SK-N-SH (cell line): Measurements from ENCODE around the gene DIAPH2.

Experiments
- ELF1 ChIP-seq: IDR thresholded peaks from 2 replicates; pipeline ENCODE4 v1.4.0; 2012
- FOXM1 ChIP-seq: IDR thresholded peaks from 2 replicates; pipeline ENCODE4 v1.4.0; 2012; ENCODE audit warnings: low read depth, mild to moderate bottlenecking
- JUND ChIP-seq: IDR thresholded peaks from 2 replicates; pipeline ENCODE4 v1.4.0; 2012
- POLR2AphosphoS5 ChIP-seq: IDR thresholded peaks from 2 replicates; pipeline ENCODE4 v1.6.1; 2012; ENCODE audit warnings: low read depth, low read length
- REST ChIP-seq: IDR thresholded peaks from 2 replicates; pipeline ENCODE4 v1.6.1; 2012; ENCODE audit warnings: mild to moderate bottlenecking, low read depth, low read length, moderate library complexity
- SIN3A ChIP-seq: IDR thresholded peaks from 2 replicates; pipeline ENCODE4 v1.6.1; 2012; ENCODE audit warnings: low read depth, mild to moderate bottlenecking, low read length, moderate library complexity, borderline replicate concordance
- SMC3 ChIP-seq: IDR thresholded peaks from 2 replicates; pipeline ENCODE4 v1.6.1; 2012; ENCODE audit warnings: low read depth, low read length, improper control_type of control experiment
- TAF1 ChIP-seq: IDR thresholded peaks from 2 replicates; pipeline ENCODE4 v1.6.1; 2012; ENCODE audit warnings: low read depth, mild to moderate bottlenecking, low read length, moderate library complexity, borderline replicate concordance
- TF ChIP-seq, protein P1 (sequence below): fragments of 200-600 bp; sonication (generic); IDR thresholded peaks from 2 replicates; pipeline ENCODE4 v1.6.1; 2017; ENCODE audit warnings: antibody characterized with exemption, mild to moderate bottlenecking, moderate library complexity

DNA sequence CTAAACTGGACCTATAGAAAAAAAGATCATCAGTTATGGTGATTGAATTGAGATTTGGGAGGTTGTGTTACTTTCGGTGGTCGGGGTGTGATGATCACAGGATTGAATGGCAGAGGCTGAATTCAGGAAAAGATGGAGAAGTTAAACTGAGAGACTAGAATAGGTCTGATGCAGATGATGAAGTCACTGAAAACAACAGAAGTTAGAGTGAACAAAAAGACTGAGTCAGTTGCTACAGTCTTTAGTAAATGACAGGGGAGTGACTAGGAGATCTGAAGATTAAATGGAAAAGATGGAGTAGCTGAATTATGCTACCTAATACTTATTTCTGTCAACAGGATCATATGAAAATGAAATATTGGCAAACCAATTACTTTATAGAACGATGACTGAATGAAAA lies 362.2 kb downstream of the DIAPH2 start:
- TF ChIP-seq POLR2AphosphoS5 (no peak), TAF1 (no peak), SMC3 (no peak), JUND (no peak), REST (no peak), SIN3A (no peak), ELF1 (no peak), FOXM1 (no peak)
- TF ChIP-seq, protein P1, sequence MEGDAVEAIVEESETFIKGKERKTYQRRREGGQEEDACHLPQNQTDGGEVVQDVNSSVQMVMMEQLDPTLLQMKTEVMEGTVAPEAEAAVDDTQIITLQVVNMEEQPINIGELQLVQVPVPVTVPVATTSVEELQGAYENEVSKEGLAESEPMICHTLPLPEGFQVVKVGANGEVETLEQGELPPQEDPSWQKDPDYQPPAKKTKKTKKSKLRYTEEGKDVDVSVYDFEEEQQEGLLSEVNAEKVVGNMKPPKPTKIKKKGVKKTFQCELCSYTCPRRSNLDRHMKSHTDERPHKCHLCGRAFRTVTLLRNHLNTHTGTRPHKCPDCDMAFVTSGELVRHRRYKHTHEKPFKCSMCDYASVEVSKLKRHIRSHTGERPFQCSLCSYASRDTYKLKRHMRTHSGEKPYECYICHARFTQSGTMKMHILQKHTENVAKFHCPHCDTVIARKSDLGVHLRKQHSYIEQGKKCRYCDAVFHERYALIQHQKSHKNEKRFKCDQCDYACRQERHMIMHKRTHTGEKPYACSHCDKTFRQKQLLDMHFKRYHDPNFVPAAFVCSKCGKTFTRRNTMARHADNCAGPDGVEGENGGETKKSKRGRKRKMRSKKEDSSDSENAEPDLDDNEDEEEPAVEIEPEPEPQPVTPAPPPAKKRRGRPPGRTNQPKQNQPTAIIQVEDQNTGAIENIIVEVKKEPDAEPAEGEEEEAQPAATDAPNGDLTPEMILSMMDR = no peak
